ENCODE measurements around the gene OR6S1. TPM values are rescaled to one million over a fixed set of nuclear protein-coding genes. Genes with fewer than 3 reads are reported as not detected.

Gene OR6S1
- total and polyA plus RNA-seq, 2 of the 8 experiments (the other 6 are each of a cell fraction or from before 2014, with no cell fraction given), result not detected

DNA sequence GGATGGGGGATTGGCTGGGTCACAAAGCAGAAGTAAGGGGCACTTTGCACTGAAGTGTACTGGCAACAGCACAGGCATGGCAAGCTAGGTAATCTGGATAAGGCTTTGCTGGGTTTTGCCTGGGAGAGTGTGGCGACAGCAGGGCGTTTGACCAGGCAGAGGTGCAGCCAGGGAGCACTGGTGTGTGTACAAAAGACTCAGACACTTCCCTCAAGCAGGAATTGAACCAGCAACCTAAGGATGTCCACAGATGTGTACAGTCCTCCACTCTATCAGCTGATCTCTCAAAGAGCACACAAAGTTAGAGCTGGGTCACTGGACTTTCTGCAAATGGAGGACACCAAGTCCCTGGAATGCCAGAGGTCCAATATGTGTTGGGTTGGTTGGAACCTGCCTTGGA lies 27.5 kb upstream of the OR6S1 start:
- Histone ChIP-seq H3K23me2 (ENCODE audit: low read depth, low read length) (no peaks in the 10 kb centered on the region; the same call in 1 of the 2 replicates), H4K8ac (ENCODE audit: extremely low read depth, insufficient read depth, low read length) (no peak overlapping the region), H3K4me1 (replicated peaks in 1 of 4; ENCODE audit: control insufficient read depth in 3 of 4, insufficient read depth in 4 of 4, low read length in 3 of 4) (no peaks in the 10 kb centered on the region), H2BK15ac (ENCODE audit: low read length) (no peak overlapping the region), H3K36me3 (ENCODE audit: control insufficient read depth in 2 of 4, insufficient read depth in 4 of 4, low read length in 3 of 4) (no peaks in the 10 kb centered on the region), H4K5ac (ENCODE audit: insufficient read length, low read depth, low read length) (no peak overlapping the region), H3K18ac (ENCODE audit: extremely low read depth, low read length) (no peak overlapping the region), H2AK5ac (ENCODE audit: low read depth, low read length) (no peak overlapping the region), H3K56ac (replicated peaks; ENCODE audit: insufficient read length, low read depth, low read length) (no peak overlapping the region), H4K20me1 (replicated peaks in 1 of 2; ENCODE audit: control insufficient read depth in 1 of 2, insufficient read depth in 2 of 2, low read length in 2 of 2) (no peaks in the 10 kb centered on the region), H3K79me1 (ENCODE audit: low read depth, low read length) (no peaks in the 10 kb centered on the region), H3K9ac (replicated peaks in 1 of 4; ENCODE audit: extremely low read depth in 1 of 4, low read depth in 3 of 4, low read length in 3 of 4) (no peak overlapping the region), H4K91ac (replicated peaks; ENCODE audit: insufficient read length, low read length) (no peak overlapping the region), H2BK5ac (ENCODE audit: low read depth, low read length) (no peak overlapping the region), H3K23ac (ENCODE audit: insufficient read length) (no peak overlapping the region), H3K27ac (ENCODE audit: low read depth, low read length) (no peak overlapping the region), H3K14ac (ENCODE audit: insufficient read length) (no peak overlapping the region), H3K27me3 (replicated peaks in 1 of 4; ENCODE audit: control insufficient read depth in 3 of 4, extremely low read depth in 1 of 4, insufficient read depth in 3 of 4, low read length in 3 of 4) (no peaks in the 10 kb centered on the region; a peak in 1 of 7 replicates), H3K4ac (replicated peaks; ENCODE audit: insufficient read length, low read depth, low read length) (no peak overlapping the region), H2BK120ac (replicated peaks; ENCODE audit: low read depth, low read length) (no peak overlapping the region), H3K9me3 (ENCODE audit: insufficient read depth in 2 of 2, low read depth in 1 of 2, low read length in 1 of 2) (no peaks in the 10 kb centered on the region), H3K4me2 (ENCODE audit: insufficient read depth in 1 of 2, low read depth in 2 of 2, low read length in 2 of 2) (no peak overlapping the region), H3K79me2 (ENCODE audit: control insufficient read depth in 1 of 2, insufficient read depth in 2 of 2, low read length in 2 of 2) (no peaks in the 10 kb centered on the region), H2AFZ (ENCODE audit: low read length) (no peak overlapping the region), H3K4me3 (ENCODE audit: extremely low read depth in 1 of 4, insufficient read depth in 2 of 4, low read depth in 3 of 4, low read length in 4 of 4) (no peak overlapping the region), H2BK12ac (ENCODE audit: low read depth, low read length) (no peak overlapping the region), H2BK20ac (ENCODE audit: low read length) (0 out of 2 replicates have a peak overlapping the region, but pooled peaks have one; percentile 43)
- ChIA-PET POLR2A (ENCODE audit: partially characterized antibody) (interaction anchor here (0.8 to 2.0 kb wide), 2 partner anchors 12 to 13 kb away, joined by 3 to 5 read pairs; no protein-coding TSS in a partner anchor), CTCF (ENCODE audit: partially characterized antibody) (interaction anchor here (0.5 to 2.7 kb wide), 6 partner anchors 10 to 415 kb away, joined by 3 to 15 read pairs (median 3); no protein-coding TSS in a partner anchor)
- 86% methylated on average over 2 of the region's 2 CpGs; no CpG with 5 or more reads in 1 of the 2 experiments for WGBS, 2 experiments (ENCODE audit: extremely low coverage in 1 of 2, insufficient coverage in 1 of 2, insufficient read length in 1 of 2, insufficient replicate concordance in 2 of 2, low coverage in 1 of 2, low lambda C conversion rate in 2 of 2, missing lambda C conversion rate in 1 of 2)
- TF ChIP-seq TBP (IDR thresholded peaks at IDR 0.05; ENCODE audit: low read depth, low read length) (peak; percentile 74), CTBP2 (IDR thresholded peaks at IDR 0.05; ENCODE audit: borderline replicate concordance, insufficient read depth, insufficient read length, low read length) (no peak)
- DNase-seq (ENCODE audit: low read depth in 1 of 2, low spot score in 2 of 2) (no peak), FAIRE-seq (no peak)
